ENCODE data around the gene PLCL1. TPM values are rescaled to one million over a fixed set of nuclear protein-coding genes. Genes with fewer than 3 reads are reported as not detected.

Gene PLCL1
- total RNA-seq, 1 experiment from 2014 or later: 0.07 TPM

GRCh38 chr2:197885587-197885986 lies 81.2 kb downstream of the PLCL1 start:
- ChIA-PET POLR2A (no interaction called here), CTCF (no interaction called here)
- no peak for DNase-seq (ENCODE audit: low spot score)
- Mint-ChIP-seq H3K36me3 (no peaks in the 10 kb centered on the region), H3K27ac (no peak overlapping the region), H3K4me3 (no peak overlapping the region), H3K9me3 (no peaks in the 10 kb centered on the region), H3K27me3 (ENCODE audit: low read depth) (no peaks in the 10 kb centered on the region), H3K4me1 (peaks cover 7% of the 10 kb centered on the region)
- TF ChIP-seq TEAD4 (CRISPR knock-in tag; IDR thresholded peaks at IDR 0.05): no peak
- ATAC-seq: no peak

GRCh38 chr2:197888321-197888720 lies 83.9 kb downstream of the PLCL1 start:
- Mint-ChIP-seq H3K4me1 (peaks cover 20% of the 10 kb centered on the region), H3K27ac (no peak overlapping the region), H3K9me3 (no peaks in the 10 kb centered on the region), H3K27me3 (ENCODE audit: low read depth) (no peaks in the 10 kb centered on the region), H3K36me3 (no peaks in the 10 kb centered on the region), H3K4me3 (no peak overlapping the region)
- no peak for ATAC-seq
- TF ChIP-seq ARID4B (CRISPR knock-in tag; IDR thresholded peaks at IDR 0.05; ENCODE audit: borderline replicate concordance): no peak
- TF ChIP-seq GRHL2 (CRISPR knock-in tag; IDR thresholded peaks at IDR 0.05; ENCODE audit: insufficient replicate concordance, severe bottlenecking): no peak
- TF ChIP-seq ZNF138 (CRISPR knock-in tag; conservative IDR thresholded peaks at IDR 0.05): no peak
- no peak for TF ChIP-seq ATF2 (CRISPR knock-in tag; IDR thresholded peaks at IDR 0.05; ENCODE audit: borderline replicate concordance, low read depth)
- TF ChIP-seq AR (CRISPR knock-in tag; IDR thresholded peaks at IDR 0.05): no peak
- no peak for TF ChIP-seq RELA (CRISPR knock-in tag; IDR thresholded peaks at IDR 0.05; ENCODE audit: borderline replicate concordance)
- no peak for TF ChIP-seq FOXP4 (CRISPR knock-in tag; IDR thresholded peaks at IDR 0.05)
- no peak for TF ChIP-seq ZNF671 (CRISPR knock-in tag; IDR thresholded peaks at IDR 0.05)
- TF ChIP-seq ZNF512 (CRISPR knock-in tag; IDR thresholded peaks at IDR 0.05; ENCODE audit: borderline replicate concordance): no peak
- no peak for TF ChIP-seq SOX15 (CRISPR knock-in tag; IDR thresholded peaks at IDR 0.05)
- TF ChIP-seq MXD4 (CRISPR knock-in tag; IDR thresholded peaks at IDR 0.05; ENCODE audit: borderline replicate concordance): no peak
- no peak for TF ChIP-seq NFYB (CRISPR knock-in tag; conservative IDR thresholded peaks at IDR 0.05; ENCODE audit: low read depth)
- no peak for TF ChIP-seq ZNF263 (CRISPR knock-in tag; IDR thresholded peaks at IDR 0.05; ENCODE audit: low read depth)
- no peak for TF ChIP-seq MLX (CRISPR knock-in tag; IDR thresholded peaks at IDR 0.05)
- DNase-seq (ENCODE audit: low spot score): no peak
- CTCF ChIA-PET: no interaction called here
- POLR2A ChIA-PET: no interaction called here

Measured in WTC11 (cell line).